ENCODE measurements around the gene ATCAY.

DNA sequence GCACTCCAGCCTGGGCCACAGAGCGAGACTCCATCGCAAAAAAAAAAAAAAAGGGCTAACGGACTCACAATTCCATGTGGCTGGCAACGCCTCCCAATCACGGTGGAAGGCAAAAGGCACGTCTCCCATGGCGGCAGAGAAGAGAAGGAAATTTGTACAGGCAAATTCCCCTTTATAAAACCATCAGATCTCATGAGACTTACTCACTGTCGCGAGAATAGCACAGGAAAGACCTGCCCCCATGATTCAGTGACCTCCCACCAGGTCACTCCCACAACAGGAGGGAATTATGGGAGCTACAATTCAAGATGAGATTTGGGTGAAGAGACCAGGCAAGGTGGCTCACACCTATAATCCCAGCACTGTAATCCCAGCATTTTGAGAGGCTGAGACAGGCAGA is 33.7 kb downstream of the ATCAY start:
- TF ChIP-seq, protein P1, sequence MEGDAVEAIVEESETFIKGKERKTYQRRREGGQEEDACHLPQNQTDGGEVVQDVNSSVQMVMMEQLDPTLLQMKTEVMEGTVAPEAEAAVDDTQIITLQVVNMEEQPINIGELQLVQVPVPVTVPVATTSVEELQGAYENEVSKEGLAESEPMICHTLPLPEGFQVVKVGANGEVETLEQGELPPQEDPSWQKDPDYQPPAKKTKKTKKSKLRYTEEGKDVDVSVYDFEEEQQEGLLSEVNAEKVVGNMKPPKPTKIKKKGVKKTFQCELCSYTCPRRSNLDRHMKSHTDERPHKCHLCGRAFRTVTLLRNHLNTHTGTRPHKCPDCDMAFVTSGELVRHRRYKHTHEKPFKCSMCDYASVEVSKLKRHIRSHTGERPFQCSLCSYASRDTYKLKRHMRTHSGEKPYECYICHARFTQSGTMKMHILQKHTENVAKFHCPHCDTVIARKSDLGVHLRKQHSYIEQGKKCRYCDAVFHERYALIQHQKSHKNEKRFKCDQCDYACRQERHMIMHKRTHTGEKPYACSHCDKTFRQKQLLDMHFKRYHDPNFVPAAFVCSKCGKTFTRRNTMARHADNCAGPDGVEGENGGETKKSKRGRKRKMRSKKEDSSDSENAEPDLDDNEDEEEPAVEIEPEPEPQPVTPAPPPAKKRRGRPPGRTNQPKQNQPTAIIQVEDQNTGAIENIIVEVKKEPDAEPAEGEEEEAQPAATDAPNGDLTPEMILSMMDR (conservative IDR thresholded peaks at IDR 0.05; ENCODE audit: low read length): no peak
- TF ChIP-seq EZH2phosphoT487 (IDR thresholded peaks at IDR 0.05; ENCODE audit: borderline replicate concordance, low read depth, low read length): no peak

Measured in OCI-LY7 (cell line).